GM21576 (cell line): ENCODE results near the gene APBA2.

Experiments used
- ATAC-seq: cut with Tn5 transposase; IDR thresholded peaks from one replicate; pipeline ENCODE4 v1.9.1; 2021; ENCODE audit warnings: mild to moderate bottlenecking, moderate library complexity; ENCODE audit not compliant: unreplicated experiment

Gene APBA2

DNA sequence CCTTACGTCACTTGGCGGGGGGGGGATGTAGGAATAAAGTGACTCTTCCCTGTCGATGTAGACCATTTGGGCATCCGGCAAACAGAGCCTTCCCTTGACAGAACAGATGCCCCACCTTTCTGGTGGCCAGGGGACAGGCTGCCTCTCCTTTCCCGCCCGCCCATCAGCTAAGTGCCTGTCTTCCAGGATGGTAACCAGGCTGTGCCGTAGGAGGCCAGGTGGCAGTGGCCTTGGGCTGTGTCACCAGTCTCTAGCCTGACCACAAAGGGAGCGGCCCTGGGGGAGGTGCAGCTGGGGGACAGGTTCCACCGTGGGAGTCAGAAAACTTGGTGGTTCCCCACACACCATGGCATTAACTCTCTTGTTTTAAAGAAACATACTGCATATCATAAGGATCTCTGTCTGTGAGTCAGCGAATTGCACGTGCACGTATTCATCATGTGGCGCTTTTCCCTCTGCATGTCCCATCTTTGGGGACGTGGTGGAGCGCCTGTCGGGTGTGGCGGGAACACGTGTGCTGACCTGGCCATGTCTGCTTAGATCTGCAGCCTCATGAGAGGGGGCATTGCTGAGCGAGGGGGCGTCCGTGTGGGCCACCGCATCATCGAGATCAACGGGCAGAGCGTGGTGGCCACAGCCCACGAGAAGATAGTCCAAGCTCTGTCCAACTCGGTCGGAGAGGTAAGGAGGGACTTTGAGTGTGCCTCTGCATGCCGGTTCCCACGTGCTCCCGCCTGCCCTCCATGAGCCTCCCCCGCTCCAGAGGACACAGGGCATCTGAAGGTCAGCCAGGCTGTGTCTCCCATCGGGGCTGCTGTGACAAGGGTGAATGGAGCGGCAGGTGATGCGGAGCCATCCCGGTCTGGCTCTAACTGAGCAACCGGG, 227.8 kb downstream of the APBA2 start:
- ATAC-seq, result no peak

DNA sequence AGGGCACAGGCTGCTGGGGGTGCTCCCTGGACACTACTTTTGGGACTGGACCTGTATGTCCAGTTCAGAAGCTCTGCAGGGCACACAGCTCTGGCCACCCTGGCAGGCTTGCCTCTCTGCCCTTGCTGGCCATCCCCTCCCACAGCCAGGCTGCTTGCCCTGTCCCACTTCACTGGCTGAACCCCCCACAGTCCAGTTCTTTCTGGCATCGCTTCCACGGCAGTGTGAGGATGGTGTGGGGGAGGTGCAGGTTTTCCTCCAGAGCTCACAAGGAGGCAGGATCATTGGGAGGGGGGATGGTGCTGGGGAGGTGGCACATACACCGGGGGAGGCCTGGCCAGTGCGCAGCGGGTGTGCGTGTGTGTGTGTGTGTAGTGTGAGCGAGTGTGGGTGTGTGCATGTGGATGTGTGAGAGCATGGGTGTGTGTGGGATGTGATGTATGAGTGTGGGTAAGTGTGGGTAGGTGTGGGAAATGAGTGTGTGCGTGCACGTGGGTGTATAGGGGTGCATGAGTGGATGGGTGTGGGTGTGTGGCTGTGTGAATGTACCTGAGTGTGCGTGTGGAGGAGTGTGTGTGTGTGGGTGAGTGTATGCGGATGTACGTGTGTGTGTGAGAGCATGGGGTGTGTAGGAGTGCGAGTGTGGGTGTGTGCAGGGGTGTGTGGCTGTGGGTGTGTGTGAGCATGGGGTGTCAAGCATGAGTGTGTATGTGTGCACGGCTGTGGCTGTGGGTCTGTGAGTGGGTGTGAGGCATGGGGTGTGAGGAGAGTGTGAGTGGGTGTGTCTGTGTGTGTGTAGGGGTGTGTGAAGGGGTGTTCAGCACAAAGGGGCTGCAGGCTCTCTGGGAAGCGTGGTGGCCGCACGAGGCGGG, 228.7 kb downstream of the APBA2 start:
- no peak for ATAC-seq

DNA sequence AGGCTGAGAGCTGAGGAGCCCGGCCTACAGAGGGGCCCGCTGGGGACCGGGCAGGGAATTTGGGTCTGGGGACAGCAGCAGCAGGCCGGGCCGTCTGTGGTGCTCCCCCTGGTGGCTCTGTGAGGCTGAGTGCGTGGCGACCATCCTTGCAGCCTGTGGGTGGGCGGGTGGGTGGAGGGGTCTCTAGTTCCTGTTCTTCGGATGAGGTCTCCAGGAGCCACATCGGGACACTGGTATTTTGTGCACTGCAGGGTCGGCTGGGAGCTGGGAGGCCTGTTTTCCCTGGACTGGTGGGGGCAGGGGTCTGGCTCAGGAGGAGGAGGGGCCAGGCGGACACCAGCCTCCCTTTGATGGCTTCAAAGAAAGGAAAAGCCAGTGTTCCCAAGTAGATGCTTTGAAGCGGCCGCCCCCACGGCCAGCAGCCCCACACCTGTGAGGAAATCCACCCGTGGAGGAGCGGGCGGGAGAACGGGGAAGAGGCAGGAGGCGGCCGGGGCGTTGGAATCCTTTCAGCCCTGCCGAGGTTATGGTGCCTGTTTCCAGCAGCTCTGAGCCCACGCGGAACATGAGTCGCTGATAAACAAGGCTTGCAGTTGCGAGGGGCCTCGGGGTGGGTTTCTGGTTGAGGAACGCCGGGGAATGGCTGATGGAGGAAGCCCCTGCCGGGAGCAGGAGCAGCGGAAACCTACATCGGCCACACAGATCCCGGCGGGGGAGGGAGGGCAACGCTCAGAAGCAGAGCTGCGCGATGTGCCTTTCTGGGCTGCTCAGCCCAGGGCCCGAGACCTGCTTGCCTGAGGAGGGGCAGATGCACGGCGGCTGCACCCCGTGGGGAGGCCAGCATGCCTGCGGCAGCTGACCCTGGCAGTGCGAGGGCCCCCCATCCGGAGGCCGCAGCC, 229.6 kb downstream of the APBA2 start:
- no peak for ATAC-seq

DNA sequence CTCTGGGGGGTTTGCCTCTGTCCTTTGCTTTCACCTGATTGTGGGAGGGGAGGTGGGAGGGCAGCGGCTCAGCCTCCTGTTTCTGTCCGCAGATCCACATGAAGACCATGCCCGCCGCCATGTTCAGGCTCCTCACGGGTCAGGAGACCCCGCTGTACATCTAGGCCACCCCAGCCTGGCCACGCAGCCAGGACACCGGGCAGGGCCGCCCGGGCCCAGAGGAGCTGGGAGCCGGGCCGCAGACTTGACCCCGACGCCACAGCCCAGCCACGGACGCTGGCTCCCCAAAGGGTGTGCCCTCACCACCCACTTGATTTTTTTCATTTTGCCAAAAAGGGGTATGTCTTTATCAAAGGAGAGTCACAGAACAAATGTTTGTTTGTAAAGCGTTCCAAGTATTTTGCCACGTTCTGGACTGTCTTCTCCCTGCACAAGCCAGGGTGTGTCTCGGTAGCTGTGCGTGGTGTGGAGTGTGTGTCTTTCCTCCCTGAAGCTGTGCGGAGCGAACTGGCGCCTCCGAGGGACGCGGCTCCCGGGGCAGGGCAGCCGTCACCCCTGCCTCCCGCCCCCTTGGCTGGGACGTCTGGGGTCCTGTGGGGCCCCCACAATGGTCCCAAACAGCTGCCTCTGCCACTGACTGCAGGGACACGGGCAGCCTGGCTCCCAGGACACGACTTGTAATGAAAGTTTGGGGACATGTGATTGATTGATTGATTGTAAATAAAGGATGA, 231.4 kb downstream of the APBA2 start:
- no peak for ATAC-seq

DNA sequence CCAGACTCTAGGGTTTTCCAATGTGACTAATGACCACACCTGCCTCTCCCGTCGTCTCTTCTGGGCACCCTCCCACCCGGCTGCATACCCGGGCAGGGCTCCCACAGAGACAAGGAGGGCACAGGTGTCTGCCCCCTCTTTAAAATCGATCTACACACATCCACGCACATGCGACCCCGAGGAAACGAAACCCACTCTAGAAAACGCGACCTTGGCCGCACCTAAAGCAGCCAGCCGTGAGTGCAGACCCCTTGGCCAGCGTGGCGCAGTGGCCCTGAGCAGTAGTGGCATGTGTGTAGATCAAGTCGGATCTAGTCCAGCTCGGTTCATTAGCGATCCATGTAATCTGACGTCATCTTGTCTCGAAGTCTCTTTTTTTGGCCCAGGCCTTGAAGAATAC, 232.0 kb downstream of the APBA2 start:
- no peak for ATAC-seq

DNA sequence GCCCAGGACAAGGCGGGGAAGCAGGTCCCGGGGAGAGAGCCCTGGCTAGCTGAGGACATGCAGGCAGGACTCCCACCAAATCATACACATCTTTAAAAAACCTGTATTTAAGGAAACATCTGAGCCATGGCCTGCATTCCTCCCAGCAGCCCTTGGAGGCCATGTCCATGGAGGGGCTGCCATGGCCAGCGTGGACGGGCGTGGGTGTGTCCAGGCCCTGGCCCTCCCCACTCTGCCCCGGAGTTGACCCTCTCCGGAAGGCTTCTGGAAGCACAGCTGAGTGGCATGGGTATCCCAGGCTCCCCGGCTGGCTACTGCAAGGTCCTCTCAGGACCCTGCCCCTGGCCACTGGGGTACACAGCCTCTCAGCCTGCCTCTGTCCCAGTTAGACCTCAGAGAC, 234.1 kb downstream of the APBA2 start:
- ATAC-seq, result no peak

DNA sequence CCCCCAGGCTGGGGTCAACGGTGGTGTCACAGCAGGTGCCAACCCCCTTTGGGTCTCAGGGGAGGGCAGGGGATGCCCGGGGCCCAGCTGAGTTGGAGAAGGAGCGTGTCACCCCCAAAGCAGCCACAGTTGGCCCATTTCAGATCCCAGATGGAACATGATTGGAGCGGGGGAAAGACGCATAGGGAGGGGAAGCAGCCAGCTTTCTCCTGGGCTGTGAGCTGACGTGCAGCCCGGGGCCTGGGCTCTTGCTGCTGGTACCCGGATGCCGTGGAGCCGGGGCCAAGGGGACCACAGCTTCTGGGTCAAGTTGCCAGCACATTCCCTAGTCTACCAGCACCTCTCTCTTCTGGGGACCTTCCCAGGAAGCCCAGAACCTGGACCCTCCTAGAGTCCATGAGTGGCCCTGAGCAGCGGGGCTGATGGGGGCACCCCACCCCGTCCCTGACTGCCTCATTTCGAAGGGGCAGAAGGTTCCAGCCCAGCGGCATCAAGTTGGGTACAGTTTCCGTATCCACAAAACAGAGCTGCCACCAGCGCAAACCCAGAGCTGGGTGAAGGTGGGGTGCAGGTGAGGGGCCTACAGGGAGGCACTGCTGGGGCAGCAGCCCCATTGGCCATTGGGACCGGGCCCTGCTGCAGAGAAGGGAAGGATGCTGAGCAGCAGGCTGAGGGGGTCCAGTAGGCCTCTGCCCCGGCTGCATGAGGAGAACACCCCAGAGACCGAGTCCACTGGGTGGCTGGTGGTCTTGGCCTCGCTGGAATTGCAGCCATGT, 235.0 kb downstream of the APBA2 start:
- no peak for ATAC-seq

DNA sequence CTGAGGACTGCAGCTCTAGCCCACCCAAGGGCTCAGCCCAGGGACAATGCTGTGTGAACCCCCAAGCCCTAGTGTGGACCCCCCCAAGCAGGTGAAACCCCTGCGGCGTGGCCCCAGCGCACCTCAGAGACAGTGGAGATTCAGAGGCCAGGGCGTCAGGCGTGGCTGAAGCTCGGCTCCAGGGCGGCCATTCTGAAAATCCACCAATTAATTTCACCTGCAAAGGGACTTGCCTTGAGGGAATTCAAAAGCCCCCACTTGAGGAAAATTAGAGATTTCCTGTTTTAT, 235.5 kb downstream of the APBA2 start:
- no peak for ATAC-seq

DNA sequence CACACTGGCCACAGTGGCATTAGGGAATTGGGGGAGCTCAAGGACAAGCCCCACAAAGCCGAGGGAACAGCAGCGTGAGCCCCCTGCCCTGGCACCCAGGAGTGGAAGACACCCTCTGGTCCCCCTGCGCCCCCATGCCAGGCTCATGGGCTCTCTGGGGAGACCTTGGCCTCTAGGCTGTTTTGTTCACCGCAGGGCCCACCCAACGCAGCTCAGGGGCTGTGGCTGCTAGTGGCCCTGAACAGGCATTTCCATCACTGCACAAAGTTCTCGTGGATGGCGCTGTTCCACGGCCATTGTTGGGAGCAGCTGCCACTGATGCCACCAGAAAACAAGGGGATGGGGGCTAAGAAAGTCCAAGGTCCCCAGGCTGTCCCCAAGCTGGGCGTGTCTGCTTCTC, 236.1 kb downstream of the APBA2 start:
- ATAC-seq, result no peak

DNA sequence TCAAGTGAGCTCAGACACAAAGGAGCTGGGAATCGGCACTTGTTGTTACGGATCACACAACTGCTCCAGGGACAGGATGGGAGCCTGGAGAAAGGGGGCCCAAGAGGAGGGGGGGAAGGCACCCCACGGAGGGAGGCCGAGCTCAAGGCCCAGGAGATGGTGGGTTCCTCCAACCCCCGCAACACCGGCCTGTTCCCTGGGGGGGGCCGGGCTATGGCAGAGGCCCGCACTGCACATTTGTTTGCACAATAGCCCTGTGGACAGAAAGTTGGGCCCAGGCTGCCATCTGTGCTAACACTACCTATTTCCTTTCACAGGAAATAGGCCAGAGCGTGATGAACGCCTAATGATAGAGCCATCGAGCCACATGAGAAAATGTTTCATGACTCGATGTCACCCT, 236.7 kb downstream of the APBA2 start:
- ATAC-seq, result no peak

DNA sequence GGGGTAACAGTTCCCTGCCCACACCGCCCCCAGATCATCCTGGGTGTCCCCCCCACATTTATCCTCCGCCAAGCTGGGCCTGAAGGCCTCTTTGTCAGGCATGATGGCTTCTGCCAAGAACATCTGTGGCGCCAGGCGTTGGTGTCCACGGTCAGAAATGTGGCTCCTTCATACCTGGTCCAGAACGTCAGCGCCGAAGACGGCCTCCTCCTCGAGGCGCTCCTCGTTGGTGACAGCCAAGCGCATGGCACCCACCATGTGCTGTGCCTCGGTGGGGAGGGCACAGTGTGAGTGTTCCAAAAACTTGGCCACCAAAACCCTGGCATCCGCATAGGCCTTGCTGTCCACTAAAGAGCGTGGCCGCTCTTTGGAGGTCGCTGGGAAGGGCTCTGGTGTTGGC, 237.4 kb downstream of the APBA2 start:
- ATAC-seq, result no peak

DNA sequence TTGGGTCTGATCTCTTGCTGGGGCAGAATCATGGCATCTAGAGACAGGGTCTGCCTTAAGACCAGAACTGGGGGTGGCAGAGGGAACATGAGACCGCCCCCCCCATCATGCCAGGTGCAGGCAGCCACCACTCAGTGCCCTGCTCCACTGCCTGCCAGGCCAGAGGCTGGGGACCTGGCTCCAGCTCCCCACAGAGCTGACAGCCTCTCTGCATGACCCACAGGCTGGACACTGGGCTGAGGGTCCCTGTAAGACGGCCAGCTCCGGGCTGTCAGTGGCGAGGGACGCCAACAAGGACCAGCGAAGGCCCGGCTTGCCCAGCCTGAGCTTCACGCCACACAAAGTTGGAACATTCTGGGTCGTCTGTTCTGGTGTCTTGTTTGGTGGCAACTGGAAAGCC, 238.2 kb downstream of the APBA2 start:
- ATAC-seq, result no peak

DNA sequence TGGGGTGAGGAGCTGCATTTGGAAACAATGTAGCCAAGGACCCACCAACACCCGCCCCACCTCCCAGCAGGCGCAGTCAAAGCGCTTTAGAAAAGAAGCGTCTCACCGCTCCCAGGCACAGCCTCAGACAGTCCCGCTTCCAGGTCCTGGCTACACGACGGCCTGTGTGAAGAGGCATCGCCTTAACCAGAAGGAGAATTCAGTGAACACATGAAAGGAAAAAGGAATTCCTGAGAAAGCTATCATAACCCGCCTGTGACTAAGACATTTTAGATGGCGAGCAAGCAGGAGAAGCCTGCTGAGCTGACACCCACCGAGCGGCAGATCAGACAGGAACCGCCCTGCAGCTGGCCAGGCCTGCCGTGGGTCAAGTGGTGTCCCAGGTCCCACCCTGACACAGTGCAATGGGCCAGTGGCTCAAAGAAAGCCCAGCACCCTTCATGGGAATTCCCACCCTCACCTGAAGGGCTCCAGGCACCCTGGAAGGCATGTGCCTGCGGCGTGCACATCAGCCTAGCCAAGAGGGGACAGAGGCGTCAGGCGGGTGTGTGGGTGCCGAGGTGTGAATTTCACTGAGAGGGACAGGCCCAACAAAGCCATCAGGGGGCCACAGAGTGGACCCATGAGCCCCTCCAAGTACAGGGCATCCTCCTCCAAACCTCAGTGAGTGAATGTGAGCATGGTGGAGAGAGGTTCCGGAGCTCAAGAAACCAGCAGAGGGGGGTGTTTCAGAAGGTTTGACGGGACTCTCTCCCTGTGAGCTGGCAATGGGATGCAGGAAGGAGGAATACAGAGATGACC, 239.0 kb downstream of the APBA2 start:
- no peak for ATAC-seq

DNA sequence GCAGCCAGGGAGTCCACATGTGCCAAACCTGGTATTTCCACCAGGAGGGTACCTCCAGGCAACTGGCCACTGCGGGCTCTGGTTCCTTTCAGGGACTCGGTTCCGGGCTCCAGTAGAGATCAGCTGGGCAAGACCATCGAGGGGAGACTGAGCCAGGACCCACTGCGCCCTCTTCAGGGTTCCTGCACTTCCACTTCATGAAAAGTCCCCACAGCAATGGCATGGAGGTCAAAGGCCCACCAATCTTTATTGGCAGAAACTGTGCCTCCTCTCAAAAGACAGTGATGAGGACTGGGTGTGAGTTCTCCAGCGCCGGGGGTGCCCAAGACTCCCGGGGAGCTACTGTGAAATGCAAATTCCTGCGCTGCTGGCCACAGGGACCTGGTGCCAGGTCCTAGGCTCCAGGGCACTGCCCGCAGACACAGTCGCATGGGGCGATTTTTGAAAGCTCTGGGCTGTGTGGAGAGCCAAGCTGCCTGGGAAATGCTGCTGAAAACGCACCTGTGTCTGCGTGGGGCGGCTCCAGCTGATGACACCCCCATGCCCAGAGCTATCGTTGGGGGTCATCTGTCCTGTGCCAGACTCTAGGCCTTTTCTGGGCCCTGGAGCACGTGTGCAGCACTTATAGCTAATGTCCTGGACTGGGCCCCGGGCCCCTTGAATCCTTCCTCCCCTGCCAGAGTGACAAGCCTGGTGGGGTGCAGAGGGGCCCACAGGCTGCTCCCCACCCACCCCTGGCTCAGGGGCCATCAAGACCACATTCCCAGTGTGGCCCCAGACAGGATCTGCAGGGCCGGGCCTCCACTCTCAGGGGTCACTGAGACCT, 239.8 kb downstream of the APBA2 start:
- no peak for ATAC-seq

DNA sequence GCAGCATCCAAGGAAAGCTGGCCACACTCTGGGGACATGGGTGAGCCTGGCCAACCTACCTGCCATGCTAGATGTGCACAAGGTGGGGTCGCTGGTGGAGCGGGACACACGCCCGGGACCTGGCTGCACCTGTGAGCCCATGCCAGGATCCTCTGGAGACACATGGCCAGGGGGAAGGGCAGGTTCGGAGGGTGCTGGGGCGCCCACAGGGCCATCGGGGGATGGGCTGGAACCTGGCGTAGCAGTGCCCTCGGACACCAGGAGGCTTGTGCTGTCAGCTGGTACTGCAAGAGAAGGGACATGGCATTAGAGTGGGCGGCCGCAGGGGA, 240.4 kb downstream of the APBA2 start:
- ATAC-seq, result no peak

DNA sequence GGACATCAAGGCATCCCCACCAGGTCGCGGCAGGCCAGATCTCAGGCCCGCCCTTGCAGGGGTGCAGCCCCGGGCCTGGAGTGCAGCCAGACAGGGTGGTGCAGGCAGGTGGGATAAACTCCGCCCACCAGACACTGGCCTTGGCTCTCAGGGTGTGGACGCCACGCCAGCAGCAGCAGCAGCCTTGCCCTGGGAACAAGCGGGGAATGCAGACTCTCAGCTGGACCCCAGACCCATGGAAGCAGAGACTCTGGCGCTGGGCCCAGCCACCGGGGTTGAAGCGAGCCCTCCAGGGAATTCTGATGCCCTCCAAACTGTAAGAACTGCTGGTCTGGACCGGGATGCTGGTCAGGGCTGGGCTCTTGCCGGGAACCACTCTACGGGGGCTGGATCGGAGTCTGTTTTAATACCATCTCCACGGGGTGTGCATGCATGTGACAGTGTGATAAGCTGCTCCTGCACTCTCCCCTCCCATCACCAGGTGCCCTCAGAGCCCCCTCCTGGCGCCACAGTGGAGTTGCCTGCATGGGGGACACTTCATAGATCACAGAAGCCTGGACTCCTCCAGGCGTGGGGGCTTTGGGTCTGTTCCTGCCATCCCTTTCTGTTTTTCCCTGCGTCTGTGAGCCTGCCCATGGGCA, 241.2 kb downstream of the APBA2 start:
- no peak for ATAC-seq

DNA sequence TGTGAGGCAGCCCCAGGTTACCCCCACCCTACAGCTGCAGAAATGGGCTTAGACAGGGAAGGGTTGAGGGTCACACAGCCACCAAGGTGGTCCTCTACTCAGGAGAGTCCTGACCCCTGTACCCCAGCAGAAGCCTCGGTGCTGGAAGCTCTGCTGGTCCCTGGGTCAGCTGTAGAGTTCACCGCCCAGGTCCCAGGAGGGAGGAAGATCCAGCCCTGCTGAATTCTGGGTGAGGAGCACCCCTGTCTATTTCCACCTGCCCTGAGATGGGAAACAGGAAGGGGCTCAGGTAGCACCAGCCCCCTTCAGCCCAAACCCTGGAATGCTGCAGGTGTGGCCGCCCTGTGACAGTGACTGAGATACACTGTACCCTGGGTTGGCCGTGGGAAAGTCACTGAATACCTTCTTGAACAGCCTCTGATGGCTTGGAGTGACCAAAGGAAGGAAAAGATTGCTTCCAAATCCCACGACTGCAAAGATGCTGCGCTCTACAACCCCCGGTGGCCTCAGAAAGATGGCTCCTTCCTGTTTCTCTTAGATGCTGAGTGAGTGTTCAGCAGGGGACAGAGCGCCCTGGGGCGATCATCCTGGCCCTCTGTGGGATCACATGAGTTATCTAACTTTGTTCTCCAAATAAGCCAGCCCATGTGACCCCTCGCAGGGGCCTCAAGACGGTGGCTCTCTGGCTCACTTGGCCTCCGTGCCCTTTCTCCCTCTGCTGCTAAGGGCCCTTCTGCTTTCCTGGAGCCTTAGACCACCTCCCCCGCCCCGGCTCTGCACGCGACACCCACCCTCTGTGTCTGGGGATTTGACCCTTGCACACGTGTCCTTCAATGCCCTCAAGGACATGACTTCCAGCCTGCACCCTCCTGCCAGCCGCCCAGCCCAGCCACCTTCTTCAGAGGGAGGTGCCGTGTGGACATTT, 242.0 kb downstream of the APBA2 start:
- no peak for ATAC-seq
